H1 (cell line): ENCODE measurements around the gene HOXC13. TPM values are rescaled to one million over a fixed set of nuclear protein-coding genes. Genes with fewer than 3 reads are reported as not detected.

Experiments
- CTCF ChIA-PET: fragments of 300-600 bp; sonication (Branson Sonifier 250); formaldehyde crosslinking; loops from one replicate; lab custom pipeline; 2021; ENCODE audit not compliant: partially characterized antibody; lab: Charles Lee
- POLR2A ChIA-PET: fragments of 300-600 bp; sonication (Branson Sonifier 250); formaldehyde crosslinking; loops from one replicate; lab custom pipeline; 2021; ENCODE audit warnings: inconsistent platforms; ENCODE audit not compliant: partially characterized antibody; lab: Charles Lee
- DNase-seq, 2 experiments: peaks; one replicate each; pipeline versions ENCODE4 v3.0.0 to v3.0.0-alpha.2; 2010 to 2022; ENCODE audit warnings: low spot score in 2 of 2, low read depth in 1 of 2, mixed read lengths in 1 of 2
- FAIRE-seq: peaks from 2 replicates; lab custom pipeline; 2011; peaks lifted over from hg19 to GRCh38; lab: Jason Lieb, UNC
- H2AFZ ChIP-seq: 2 replicates; pipeline ENCODE4 v1.8.1; 2012; ENCODE audit warnings: low read length, inconsistent platforms
- H2AK5ac ChIP-seq: 2 replicates; pipeline ENCODE4 v1.6.1; 2013; ENCODE audit warnings: low read depth, low read length
- H2BK120ac ChIP-seq: replicated peaks from 2 replicates; pipeline ENCODE3; 2013; ENCODE audit warnings: low read depth, low read length, inconsistent platforms
- H2BK12ac ChIP-seq: 2 replicates; pipeline ENCODE4 v1.6.1; 2013; ENCODE audit warnings: low read depth, low read length
- H2BK15ac ChIP-seq: 2 replicates; pipeline ENCODE4 v1.6.1; 2013; ENCODE audit warnings: low read length
- H2BK20ac ChIP-seq: 2 replicates; pipeline ENCODE4 v1.6.1; 2013; ENCODE audit warnings: low read length
- H2BK5ac ChIP-seq: 2 replicates; pipeline ENCODE4 v1.6.1; 2013; ENCODE audit warnings: low read depth, low read length
- H3K14ac ChIP-seq: 2 replicates; pipeline ENCODE4 v1.6.1; 2013; ENCODE audit warnings: inconsistent platforms; ENCODE audit not compliant: insufficient read length
- H3K18ac ChIP-seq: 2 replicates; pipeline ENCODE4 v1.6.1; 2013; ENCODE audit warnings: low read length; ENCODE audit errors: extremely low read depth
- H3K23ac ChIP-seq: 2 replicates; pipeline ENCODE4 v1.6.1; 2013; ENCODE audit warnings: inconsistent platforms; ENCODE audit not compliant: insufficient read length
- H3K23me2 ChIP-seq: 2 replicates; pipeline ENCODE4 v1.6.1; 2013; ENCODE audit warnings: low read depth, low read length
- H3K27ac ChIP-seq: 2 replicates; pipeline ENCODE4 v1.6.1; 2011; ENCODE audit warnings: low read depth, low read length, inconsistent platforms
- H3K27me3 ChIP-seq, 4 experiments: replicated peaks in 1 of 4; 1 replicate in 1 of 4; 2 replicates in 3 of 4; pipeline versions ENCODE4 v1.6.1 to v1.8.1; 2011 to 2013; ENCODE audit warnings: low read length in 3 of 4, mild to moderate bottlenecking in 3 of 4, inconsistent platforms in 2 of 4, mixed read lengths in 2 of 4, moderate library complexity in 1 of 4; ENCODE audit not compliant: control insufficient read depth in 3 of 4, insufficient read depth in 3 of 4; ENCODE audit errors: extremely low read depth in 1 of 4
- H3K36me3 ChIP-seq, 4 experiments: 2 replicates each; pipeline versions ENCODE4 v1.6.1 to v1.8.1; 2011 to 2013; ENCODE audit warnings: mild to moderate bottlenecking in 4 of 4, low read length in 3 of 4, moderate library complexity in 2 of 4, control low read depth in 1 of 4, inconsistent platforms in 1 of 4; ENCODE audit not compliant: insufficient read depth in 4 of 4, control insufficient read depth in 2 of 4
- H3K4ac ChIP-seq: replicated peaks from 2 replicates; pipeline ENCODE3; 2013; ENCODE audit warnings: low read length, low read depth, mixed read lengths, inconsistent platforms; ENCODE audit not compliant: insufficient read length
- H3K4me1 ChIP-seq, 4 experiments: replicated peaks in 1 of 4; 1 replicate in 1 of 4; 2 replicates in 3 of 4; pipeline versions ENCODE4 v1.6.1 to v1.8.1; 2011 to 2013; ENCODE audit warnings: low read length in 3 of 4, inconsistent platforms in 2 of 4, mixed read lengths in 1 of 4; ENCODE audit not compliant: insufficient read depth in 4 of 4, control insufficient read depth in 3 of 4
- H3K4me2 ChIP-seq, 2 experiments: 2 replicates each; pipeline versions ENCODE4 v1.6.1 to v1.8.1; 2011 to 2013; ENCODE audit warnings: low read depth in 2 of 2, low read length in 2 of 2, control low read depth in 1 of 2, inconsistent platforms in 1 of 2, mild to moderate bottlenecking in 1 of 2; ENCODE audit not compliant: insufficient read depth in 1 of 2
- H3K4me3 ChIP-seq, 4 experiments: fragments of 200-600, 300-600 bp in 1 of 4; sonication (generic), shearing (Covaris generic), sonication (Bioruptor Twin) in 1 of 4; 2 replicates each; pipeline versions ENCODE4 v1.5.1 to v1.8.1; 2011 to 2016; ENCODE audit warnings: low read length in 4 of 4, low read depth in 3 of 4, control low read depth in 2 of 4, inconsistent platforms in 2 of 4, mild to moderate bottlenecking in 2 of 4, mixed read lengths in 1 of 4, moderate library complexity in 1 of 4; ENCODE audit not compliant: insufficient read depth in 2 of 4; ENCODE audit errors: extremely low read depth in 1 of 4
- H3K56ac ChIP-seq: replicated peaks from 2 replicates; pipeline ENCODE3; 2013; ENCODE audit warnings: low read depth, mild to moderate bottlenecking, mixed read lengths, low read length, inconsistent platforms; ENCODE audit not compliant: insufficient read length
- H3K79me1 ChIP-seq: 2 replicates; pipeline ENCODE4 v1.6.1; 2013; ENCODE audit warnings: low read depth, low read length, control low read depth
- H3K79me2 ChIP-seq, 2 experiments: 2 replicates each; pipeline versions ENCODE4 v1.6.1 to v1.8.1; 2012 to 2013; ENCODE audit warnings: low read length in 2 of 2, mild to moderate bottlenecking in 2 of 2, inconsistent platforms in 1 of 2; ENCODE audit not compliant: insufficient read depth in 2 of 2, control insufficient read depth in 1 of 2
- H3K9ac ChIP-seq, 4 experiments: replicated peaks in 1 of 4; 1 replicate in 1 of 4; 2 replicates in 3 of 4; pipeline versions ENCODE4 v1.6.1 to v1.8.1; 2011 to 2013; ENCODE audit warnings: low read depth in 3 of 4, low read length in 3 of 4, control low read depth in 2 of 4, mild to moderate bottlenecking in 2 of 4, moderate library complexity in 2 of 4, inconsistent platforms in 1 of 4; ENCODE audit errors: extremely low read depth in 1 of 4
- H3K9me3 ChIP-seq, 2 experiments: 2 replicates each; pipeline versions ENCODE4 v1.6.1 to v1.8.1; 2012 to 2013; ENCODE audit warnings: mild to moderate bottlenecking in 2 of 2, moderate library complexity in 2 of 2, control low read depth in 1 of 2, inconsistent platforms in 1 of 2, low read depth in 1 of 2, low read length in 1 of 2, mixed read lengths in 1 of 2; ENCODE audit not compliant: insufficient read depth in 2 of 2
- H4K20me1 ChIP-seq, 2 experiments: replicated peaks in 1 of 2; 2 replicates each; pipeline versions ENCODE3 to v1.8.1; 2011 to 2013; ENCODE audit warnings: inconsistent platforms in 2 of 2, low read length in 2 of 2, mild to moderate bottlenecking in 1 of 2; ENCODE audit not compliant: insufficient read depth in 2 of 2, control insufficient read depth in 1 of 2
- H4K5ac ChIP-seq: 2 replicates; pipeline ENCODE4 v1.6.1; 2013; ENCODE audit warnings: low read length, low read depth, mixed read lengths, inconsistent platforms; ENCODE audit not compliant: insufficient read length
- H4K8ac ChIP-seq: 2 replicates; pipeline ENCODE4 v1.8.0; 2013; ENCODE audit warnings: mild to moderate bottlenecking, moderate library complexity, low read length, inconsistent platforms; ENCODE audit not compliant: insufficient read depth; ENCODE audit errors: extremely low read depth
- H4K91ac ChIP-seq: replicated peaks from 2 replicates; pipeline ENCODE3; 2013; ENCODE audit warnings: low read length, mixed read lengths, inconsistent platforms; ENCODE audit not compliant: insufficient read length
- BCL11A ChIP-seq, 2 experiments: IDR thresholded peaks; one replicate each; pipeline ENCODE4 v1.6.1; 2011; ENCODE audit warnings: low read depth in 2 of 2, low read length in 2 of 2, mild to moderate bottlenecking in 2 of 2
- CBX5 ChIP-seq: fragments of 300-800, 300-1000 bp; sonication (generic); IDR thresholded peaks from 2 replicates; pipeline ENCODE4 v1.7.1; 2016; ENCODE audit warnings: antibody characterized with exemption, low read length, low read depth
- GABPA ChIP-seq: IDR thresholded peaks from 2 replicates; pipeline ENCODE4 v1.6.1; 2011; ENCODE audit warnings: mild to moderate bottlenecking, low read length, moderate library complexity, borderline replicate concordance; ENCODE audit not compliant: insufficient read depth
- HDAC6 ChIP-seq: IDR thresholded peaks from one replicate; pipeline ENCODE4 v1.7.1; 2012; ENCODE audit warnings: low read depth, mild to moderate bottlenecking, inconsistent platforms, low read length, moderate library complexity
- KDM1A ChIP-seq: fragments of 200-600, 300-600 bp; sonication (generic); IDR thresholded peaks from 2 replicates; pipeline ENCODE4 v1.7.1; 2016; ENCODE audit warnings: mild to moderate bottlenecking, low read length, borderline replicate concordance
- MAX ChIP-seq: IDR thresholded peaks from 2 replicates; pipeline ENCODE4 v1.6.1; 2012; ENCODE audit warnings: inconsistent platforms
- NRF1 ChIP-seq: IDR thresholded peaks from 2 replicates; pipeline ENCODE4 v1.6.1; 2011; ENCODE audit warnings: mild to moderate bottlenecking, low read depth, low read length, improper control_type of control experiment
- POLR2AphosphoS5 ChIP-seq: IDR thresholded peaks from 2 replicates; pipeline ENCODE4 v1.6.1; 2011; ENCODE audit warnings: low read depth, low read length
- RNF2 ChIP-seq: fragments of 200-900, 300-1000 bp; sonication (generic); IDR thresholded peaks from 2 replicates; pipeline ENCODE4 v1.7.1; 2016; ENCODE audit warnings: borderline replicate concordance, low read depth, mild to moderate bottlenecking, antibody characterized with exemption, low read length; ENCODE audit not compliant: poor library complexity, severe bottlenecking; ENCODE audit errors: missing control alignments
- TCF12 ChIP-seq: IDR thresholded peaks from 2 replicates; pipeline ENCODE4 v1.6.1; 2011; ENCODE audit warnings: low read depth, mild to moderate bottlenecking, low read length
- YY1 ChIP-seq: IDR thresholded peaks from 2 replicates; pipeline ENCODE4 v1.6.1; 2011; ENCODE audit warnings: low read depth, mild to moderate bottlenecking, low read length
- ZNF274 ChIP-seq: IDR thresholded peaks from 2 replicates; pipeline ENCODE4 v1.7.0; 2012; ENCODE audit warnings: low read length, borderline replicate concordance; ENCODE audit errors: extremely low read depth
- WGBS, 2 experiments: shearing (Covaris generic) in 1 of 2; methylation state at CpG; one replicate each; pipeline versions ENCODE4 v1.1.6 to v1.1.7; 2013 to 2015; ENCODE audit warnings: low lambda C conversion rate in 2 of 2, mixed read lengths in 2 of 2, inconsistent platforms in 1 of 2, low coverage in 1 of 2, missing lambda C conversion rate in 1 of 2; ENCODE audit not compliant: insufficient replicate concordance in 2 of 2, insufficient coverage in 1 of 2, insufficient read length in 1 of 2; ENCODE audit errors: extremely low coverage in 1 of 2, missing lambda C conversion rate in 1 of 2; 5-methylcytosine and 5-hydroxymethylcytosine counted together
- polyA plus RNA-seq, 7 experiments: library from polyadenylated mRNA; depleted of rRNA in 3 of 7; stranded (reverse) in 5 of 7; unstranded in 2 of 7; fragments of >200 nt in 5 of 7; fragments of 200-250 nt in 2 of 7; gene quantifications; 1 replicate in 5 of 7; 2 replicates in 1 of 7; 4 replicates in 1 of 7; pipeline versions ENCODE4 v1.2.1 to v1.2.3, GENCODE V29; 2011 to 2013; ENCODE audit warnings: missing spikeins in 2 of 7, mixed read lengths in 2 of 7
- total RNA-seq: library from RNA; stranded (reverse); fragmentation: NEBNext Ultra II Directional; extraction: Animal tissue kit (Norgen Biotek cat#: 25700); gene quantifications from 2 replicates; pipeline ENCODE4 v1.2.1, GENCODE V29; 2021

The HOXC13 gene
- total and polyA plus RNA-seq, 2 of the 8 experiments (the other 6 are each of a cell fraction or from before 2014, with no cell fraction given): 0.02 TPM; not detected in 1

- H3K79me2 ChIP-seq: no peaks in the 10 kb centered on the region
- no peak overlapping the region for H4K91ac ChIP-seq
- 5% methylated on average over 5 of the region's 5 CpGs; no CpG with 5 or more reads in 1 of the 2 experiments for WGBS, 2 experiments
- peaks cover 0 to 9% of the 10 kb centered on the region in 2 experiments; a peak in 1 of 4 replicates for H3K9me3 ChIP-seq
- no peak overlapping the region for H3K9ac ChIP-seq
- H3K18ac ChIP-seq: no peak overlapping the region
- no peak overlapping the region for H4K5ac ChIP-seq
- no peak overlapping the region for H3K4me2 ChIP-seq
- no peak overlapping the region for H4K8ac ChIP-seq
- no peak overlapping the region for H3K4ac ChIP-seq
- peaks cover 0 to 6% (median 3%) of the 10 kb centered on the region in 4 experiments; a peak in 3 of 7 replicates for H3K4me1 ChIP-seq
- H3K14ac ChIP-seq: no peak overlapping the region
- no peaks in the 10 kb centered on the region for H3K23me2 ChIP-seq
- H3K79me1 ChIP-seq: no peaks in the 10 kb centered on the region
- H4K20me1 ChIP-seq: peaks cover 16 to 40% of the 10 kb centered on the region in 2 experiments
- peaks cover 95 to 99% (median 97%) of the 10 kb centered on the region in 4 experiments for H3K27me3 ChIP-seq
- H3K4me3 ChIP-seq: no peak overlapping the region
- no peak for DNase-seq
- H2BK20ac ChIP-seq: no peak overlapping the region
- H3K23ac ChIP-seq: no peak overlapping the region
- H2BK12ac ChIP-seq: no peak overlapping the region
- no peak overlapping the region for H2AK5ac ChIP-seq
- peaks cover 0 to 10% (median 0%) of the 10 kb centered on the region in 4 experiments; a peak in 1 of 8 replicates for H3K36me3 ChIP-seq
- no peak for FAIRE-seq
- ChIA-PET CTCF (interaction anchor here (0.5 to 5.8 kb wide), 27 partner anchors 8 to 471 kb away, joined by 3 to 91 read pairs (median 4); partner anchors contain the start of genes HOXC11, HOXC12, HOXC13 and HOXC5), POLR2A (interaction anchor here (1.2 to 1.4 kb wide), 3 partner anchors 10 to 16 kb away, joined by 3 to 4 read pairs (median 3); partner anchors contain the start of gene HOXC11)
- H2AFZ ChIP-seq: no peak overlapping the region
- no peak overlapping the region for H3K56ac ChIP-seq
- no peak overlapping the region for H2BK15ac ChIP-seq
- H3K27ac ChIP-seq: no peak overlapping the region
- H2BK5ac ChIP-seq: no peak overlapping the region
- no peak overlapping the region for H2BK120ac ChIP-seq
- no peak for TF ChIP-seq YY1
- no peak for TF ChIP-seq BCL11A (IDR thresholded peaks at IDR 0.05; ENCODE audit: low read depth in 2 of 2, low read length in 2 of 2)
- TF ChIP-seq HDAC6: no peak
- no peak for TF ChIP-seq KDM1A
- no peak for TF ChIP-seq MAX
- no peak for TF ChIP-seq ZNF274
- no peak for TF ChIP-seq GABPA
- TF ChIP-seq TCF12: no peak
- TF ChIP-seq NRF1: no peak
- TF ChIP-seq POLR2AphosphoS5: no peak
- no peak for TF ChIP-seq CBX5
- TF ChIP-seq RNF2: no peak
Observed at GRCh38 chr12:53988541-53989226, 50.1 kb downstream of the HOXC13 start.
